CD8-positive, alpha-beta memory T cell (primary cell): Measurements from ENCODE around the gene GOLGA8B. TPM values are rescaled to one million over a fixed set of nuclear protein-coding genes. Genes with fewer than 3 reads are reported as not detected.
"Not testable (repeated sequence)": the region's sequence is repeated elsewhere in the genome, so short reads cannot be mapped to it uniquely, and the experiment has no call there.

ENCODE experiments used
- CTCF ChIA-PET: fragments of 350-600 bp; sonication (Branson Sonifier 250); formaldehyde crosslinking; loops from one replicate; lab custom pipeline; 2021; ENCODE audit warnings: antibody characterized with exemption; lab: Charles Lee
- POLR2A ChIA-PET: fragments of 350-600 bp; sonication (Branson Sonifier 250); formaldehyde crosslinking; loops from one replicate; lab custom pipeline; 2021; ENCODE audit warnings: antibody characterized with exemption; lab: Charles Lee
- DNase-seq, 5 donors: peaks; one replicate each; pipeline versions ENCODE4 v3.0.0 to v3.0.0-alpha.2; 2020 to 2022; ENCODE audit warnings: mixed read lengths in 1 of 5
- H3K27ac ChIP-seq: one replicate; pipeline ENCODE4 v1.7.0; 2013; ENCODE audit warnings: low read depth, mild to moderate bottlenecking, low read length, moderate library complexity
- H3K27me3 ChIP-seq: 2 replicates; pipeline ENCODE4 v1.7.0; 2013; ENCODE audit warnings: low read length, mild to moderate bottlenecking; ENCODE audit not compliant: insufficient read depth, poor library complexity, severe bottlenecking
- H3K36me3 ChIP-seq: 2 replicates; pipeline ENCODE4 v1.7.0; 2013; ENCODE audit warnings: mild to moderate bottlenecking, low read length, moderate library complexity; ENCODE audit not compliant: insufficient read depth
- H3K4me1 ChIP-seq: 2 replicates; pipeline ENCODE4 v1.7.0; 2013; ENCODE audit warnings: mild to moderate bottlenecking, low read length, moderate library complexity; ENCODE audit not compliant: insufficient read depth
- H3K4me3 ChIP-seq: 2 replicates; pipeline ENCODE4 v1.7.0; 2013; ENCODE audit warnings: mild to moderate bottlenecking, low read length
- H3K9me3 ChIP-seq: 2 replicates; pipeline ENCODE4 v1.7.0; 2013; ENCODE audit warnings: mild to moderate bottlenecking, low read length
- H3K27ac Mint-ChIP-seq, 8 donors: one replicate each; pipeline ENCODE4 v1.8.0; 2020 to 2021; ENCODE audit warnings: mixed read lengths in 8 of 8, mild to moderate bottlenecking in 6 of 8, inconsistent platforms in 3 of 8, moderate library complexity in 3 of 8
- H3K27me3 Mint-ChIP-seq, 2 donors: one replicate each; pipeline ENCODE4 v1.8.0; 2020 to 2021; ENCODE audit warnings: mixed read lengths in 2 of 2, mild to moderate bottlenecking in 1 of 2, moderate library complexity in 1 of 2
- H3K36me3 Mint-ChIP-seq, 3 donors: one replicate each; pipeline ENCODE4 v1.8.0; 2020 to 2021; ENCODE audit warnings: mixed read lengths in 3 of 3, inconsistent platforms in 1 of 3, mild to moderate bottlenecking in 1 of 3
- H3K4me1 Mint-ChIP-seq, 3 donors: one replicate each; pipeline ENCODE4 v1.8.0; 2020 to 2021; ENCODE audit warnings: mixed read lengths in 3 of 3, inconsistent platforms in 1 of 3, mild to moderate bottlenecking in 1 of 3
- H3K4me3 Mint-ChIP-seq, 7 donors: one replicate each; pipeline ENCODE4 v1.8.0; 2020 to 2021; ENCODE audit warnings: mixed read lengths in 7 of 7, mild to moderate bottlenecking in 6 of 7, moderate library complexity in 4 of 7, inconsistent platforms in 2 of 7
- H3K9me3 Mint-ChIP-seq, 5 donors: one replicate each; pipeline ENCODE4 v1.8.0; 2020 to 2022; ENCODE audit warnings: mixed read lengths in 5 of 5, mild to moderate bottlenecking in 3 of 5, moderate library complexity in 2 of 5, inconsistent platforms in 1 of 5
- polyA plus RNA-seq: library from polyadenylated mRNA; unstranded; fragments of 300-500 nt; fragmentation: Illumina TruSeq; gene quantifications from one replicate; pipeline ENCODE4 v1.2.3, GENCODE V29; 2021
- total RNA-seq, 2 experiments: library from RNA; stranded (reverse); gene quantifications; one replicate each; pipeline ENCODE4 v1.2.3, GENCODE V29; 2021

The GOLGA8B gene
- total and polyA plus RNA-seq, 3 experiments from 2014 or later: 4.7 to 136 (median 132) TPM

DNA sequence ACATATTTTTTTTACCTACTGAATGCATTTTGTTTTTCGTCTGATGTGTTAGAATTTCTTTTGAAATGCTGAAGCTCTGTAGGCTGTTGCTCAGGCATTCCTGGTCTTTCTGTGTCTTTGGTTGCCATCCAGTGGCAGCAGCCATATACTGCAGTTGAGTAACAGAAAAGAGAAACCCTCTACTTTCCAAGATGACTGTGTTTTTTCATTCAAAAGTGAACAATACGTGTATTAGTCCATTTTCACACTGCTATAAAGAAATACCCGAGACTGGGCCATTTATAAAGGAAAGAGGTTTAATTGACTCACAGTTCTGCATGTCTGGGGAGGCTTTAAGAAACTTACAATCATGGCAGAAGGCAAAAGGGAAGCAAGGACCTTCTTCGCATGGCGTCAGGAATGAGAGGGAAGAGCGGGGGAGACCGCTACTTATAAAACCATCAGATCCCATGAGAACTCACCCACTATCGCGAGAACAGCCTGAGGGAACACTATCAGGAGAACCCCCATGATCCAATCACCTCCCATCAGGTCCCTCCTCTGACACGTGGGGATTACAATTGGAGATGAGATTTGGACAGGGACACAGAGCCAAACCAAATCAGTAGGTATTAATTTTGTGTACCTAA is 4.7 kb upstream of the GOLGA8B start:
- Histone ChIP-seq H3K4me1 (peaks cover 9% of the 10 kb centered on the region), H3K4me3 (peak overlapping the region; percentile 16), H3K27me3 (no peaks in the 10 kb centered on the region), H3K9me3 (no peaks in the 10 kb centered on the region), H3K36me3 (no peaks in the 10 kb centered on the region), H3K27ac (no peak overlapping the region)
- ChIA-PET POLR2A (no interaction called here), CTCF (interaction anchor here (0.8 to 1.7 kb wide), 11 partner anchors 67 to 526 kb away, joined by 3 to 11 read pairs (median 4); partner anchors contain the start of genes KATNBL1 and LPCAT4)
- peaks cover 5 to 11% (median 6%) of the 10 kb centered on the region in 3 donors for H3K4me1 Mint-ChIP-seq
- H3K4me3 Mint-ChIP-seq: peak overlapping the region; percentile 26 to 72 (median 57)
- no peaks in the 10 kb centered on the region for H3K36me3 Mint-ChIP-seq
- peak; percentile 31 to 73 (median 57) for DNase-seq
- H3K9me3 Mint-ChIP-seq: no peaks in the 10 kb centered on the region
- peaks cover 12 to 16% of the 10 kb centered on the region in 2 donors for H3K27me3 Mint-ChIP-seq
- peak overlapping the region in 4 of 8 donors; percentile 13 to 83 (median 47) for H3K27ac Mint-ChIP-seq

DNA sequence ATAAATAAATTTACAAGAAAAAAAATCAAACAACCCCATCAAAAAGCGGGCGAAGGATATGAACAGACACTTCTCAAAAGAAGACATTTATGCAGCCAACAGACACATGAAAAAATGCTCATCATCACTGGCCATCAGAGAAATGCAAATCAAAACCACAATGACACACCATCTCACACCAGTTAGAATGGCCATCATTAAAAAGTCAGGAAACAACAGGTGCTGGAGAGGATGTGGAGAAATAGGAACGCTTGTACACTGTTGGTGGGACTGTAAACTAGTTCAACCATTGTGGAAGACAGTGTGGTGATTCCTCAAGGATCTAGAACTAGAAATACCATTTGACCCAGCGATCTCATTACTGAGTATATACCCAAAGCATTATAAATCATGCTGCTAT is 2.5 kb upstream of the GOLGA8B start:
- H3K36me3 Mint-ChIP-seq, H3K9me3 Mint-ChIP-seq, H3K36me3 ChIP-seq, H3K9me3 ChIP-seq, H3K4me3 ChIP-seq, H3K27me3 ChIP-seq, H3K27ac ChIP-seq, DNase-seq, POLR2A ChIA-PET, CTCF ChIA-PET, H3K27ac Mint-ChIP-seq: not testable (repeated sequence)
- H3K27me3 Mint-ChIP-seq: peaks cover 9 to 12% of the 10 kb centered on the region in 2 donors
- H3K4me1 Mint-ChIP-seq: peaks cover 17 to 29% (median 19%) of the 10 kb centered on the region in 3 donors
- H3K4me1 ChIP-seq: peaks cover 21% of the 10 kb centered on the region
- peak overlapping the region in 2 of 7 donors; percentile 19 to 41 for H3K4me3 Mint-ChIP-seq

- H3K27me3 Mint-ChIP-seq: peaks cover 9 to 12% of the 10 kb centered on the region in 2 donors
- H3K27me3 ChIP-seq: no peaks in the 10 kb centered on the region
- peaks cover 0 to 2% (median 0%) of the 10 kb centered on the region in 3 donors for H3K36me3 Mint-ChIP-seq
- peaks cover 20 to 35% (median 22%) of the 10 kb centered on the region in 3 donors for H3K4me1 Mint-ChIP-seq
- no peaks in the 10 kb centered on the region for H3K9me3 ChIP-seq
- H3K27ac Mint-ChIP-seq: peak overlapping the region in 2 of 8 donors; percentile 20 to 51
- H3K27ac ChIP-seq: no peak overlapping the region
- POLR2A ChIA-PET: no interaction called here
- H3K36me3 ChIP-seq: no peaks in the 10 kb centered on the region
- peaks cover 21% of the 10 kb centered on the region for H3K4me1 ChIP-seq
- DNase-seq: no peak
- H3K4me3 Mint-ChIP-seq: peak overlapping the region; percentile 43 to 86 (median 66)
- no peak overlapping the region for H3K4me3 ChIP-seq
- CTCF ChIA-PET: no interaction called here
- H3K9me3 Mint-ChIP-seq: no peaks in the 10 kb centered on the region
Measured at GRCh38 chr15:34584996-34585395, 1.5 kb upstream of the GOLGA8B start.

DNA sequence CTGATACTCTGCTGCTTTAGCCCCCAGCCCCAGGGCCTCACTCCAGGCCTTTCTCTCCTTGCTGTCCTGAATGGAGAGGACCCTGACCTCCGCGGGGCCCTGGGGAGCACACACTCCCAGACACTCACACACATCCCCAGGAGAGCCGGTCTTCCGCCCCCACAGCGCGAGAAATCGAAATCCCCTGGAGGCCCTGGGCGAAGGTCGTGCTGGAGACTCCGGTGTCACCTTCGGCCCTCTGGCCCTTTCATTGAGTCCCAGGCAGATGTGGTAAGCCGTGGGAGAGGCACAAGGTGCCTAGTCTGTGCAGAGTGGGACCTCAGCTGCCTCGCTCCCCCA is 848 bp upstream of the GOLGA8B start:
- Mint-ChIP-seq H3K27ac (peak overlapping the region in 4 of 8 donors; percentile 11 to 93 (median 48)), H3K9me3 (no peaks in the 10 kb centered on the region), H3K27me3 (peaks cover 9 to 12% of the 10 kb centered on the region in 2 donors), H3K4me3 (peak overlapping the region; percentile 86 to 97 (median 88)), H3K4me1 (peaks cover 26 to 42% (median 29%) of the 10 kb centered on the region in 3 donors), H3K36me3 (peaks cover 0 to 2% (median 0%) of the 10 kb centered on the region in 3 donors)
- POLR2A ChIA-PET: interaction anchor here (1.5 kb wide), 1 partner anchor 246 kb away, joined by 5 read pairs; the partner anchor contains the start of gene SLC12A6
- peak overlapping the region; percentile 54 for H3K27ac ChIP-seq
- DNase-seq: no peak
- no peaks in the 10 kb centered on the region for H3K36me3 ChIP-seq
- no peaks in the 10 kb centered on the region for H3K27me3 ChIP-seq
- no peaks in the 10 kb centered on the region for H3K9me3 ChIP-seq
- peak overlapping the region; percentile 74 for H3K4me3 ChIP-seq
- peaks cover 21% of the 10 kb centered on the region for H3K4me1 ChIP-seq
- CTCF ChIA-PET: interaction anchor here (1.1 to 1.3 kb wide), 2 partner anchors 217 to 343 kb away, joined by 5 to 6 read pairs; partner anchors contain the start of gene LPCAT4

GRCh38 chr15:34582461-34583371 is 735 bp downstream of the GOLGA8B start:
- CTCF ChIA-PET: interaction anchor here (1.1 to 1.3 kb wide), 3 partner anchors 245 to 341 kb away, joined by 3 to 6 read pairs (median 3); partner anchors contain the start of gene SLC12A6
- peaks cover 6% of the 10 kb centered on the region in 2 donors for H3K27me3 Mint-ChIP-seq

DNA sequence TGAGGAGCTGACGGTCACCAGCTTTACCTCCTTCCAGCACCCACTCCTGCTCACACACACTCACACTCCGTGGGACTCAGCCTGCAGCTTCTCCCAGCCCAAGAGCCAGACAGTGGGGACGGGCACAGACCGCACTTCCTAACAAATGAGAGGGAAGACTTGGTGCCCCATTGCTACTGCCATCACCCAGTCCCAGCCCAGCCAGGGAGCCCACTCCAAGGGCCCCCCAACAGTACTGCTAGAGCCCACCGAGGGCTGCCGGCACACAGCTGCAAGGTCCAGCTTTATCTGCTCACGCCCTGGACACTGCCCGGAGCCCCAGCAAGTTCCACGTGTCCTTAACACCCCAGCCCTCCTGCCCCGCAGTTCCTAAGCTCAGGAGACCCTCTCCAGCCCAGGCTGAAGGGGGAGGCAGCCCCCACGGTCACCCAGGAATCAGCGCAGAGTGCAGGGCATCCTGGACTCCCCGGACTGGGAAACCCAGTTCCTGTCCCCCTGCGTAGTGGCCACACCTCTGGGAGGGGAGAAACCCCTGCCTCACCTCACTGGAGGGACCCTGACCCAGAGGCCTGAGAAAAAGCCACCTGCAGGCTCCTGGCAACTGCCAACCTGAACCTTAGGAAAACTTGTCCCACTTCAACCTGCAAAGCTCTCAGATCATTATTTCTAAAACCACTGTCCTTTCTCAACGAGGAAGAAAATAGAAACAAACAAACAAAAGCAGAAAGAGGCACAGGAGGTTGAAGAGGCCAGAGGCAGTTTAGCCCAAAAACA is 1.6 kb downstream of the GOLGA8B start:
- CTCF ChIA-PET: interaction anchor here (0.7 kb wide), 1 partner anchor 12 kb away, joined by 3 read pairs; no protein-coding TSS in a partner anchor
- H3K36me3 Mint-ChIP-seq, POLR2A ChIA-PET, H3K9me3 ChIP-seq, H3K9me3 Mint-ChIP-seq, H3K27me3 Mint-ChIP-seq, H3K27me3 ChIP-seq, DNase-seq, H3K27ac ChIP-seq, H3K36me3 ChIP-seq: not testable (repeated sequence)
- peak overlapping the region; percentile 15 to 85 (median 71) for H3K27ac Mint-ChIP-seq
- peak overlapping the region; percentile 84 to 97 (median 86) for H3K4me3 Mint-ChIP-seq
- Histone ChIP-seq H3K4me3 (peak overlapping the region; percentile 74), H3K4me1 (peaks cover 22% of the 10 kb centered on the region)
- H3K4me1 Mint-ChIP-seq: peaks cover 34 to 53% (median 45%) of the 10 kb centered on the region in 3 donors

More at GRCh38 chr15:34582461-34583371, 735 bp downstream of the GOLGA8B start:
- peaks cover 18% of the 10 kb centered on the region for H3K4me1 ChIP-seq
- Mint-ChIP-seq H3K4me3 (peak overlapping the region; percentile 84 to 97 (median 86)), H3K4me1 (peaks cover 34 to 50% (median 38%) of the 10 kb centered on the region in 3 donors), H3K27ac (peak overlapping the region in 7 of 8 donors; percentile 64 to 95 (median 74)), H3K9me3 (no peaks in the 10 kb centered on the region), H3K36me3 (peaks cover 0 to 2% (median 0%) of the 10 kb centered on the region in 3 donors)
- DNase-seq: peak; percentile 15 to 55 (median 28)
- peak overlapping the region; percentile 74 for H3K4me3 ChIP-seq
- H3K9me3 ChIP-seq: no peaks in the 10 kb centered on the region
- POLR2A ChIA-PET: interaction anchor here (0.9 to 1.6 kb wide), 6 partner anchors 67 to 246 kb away, joined by 3 to 9 read pairs (median 5); partner anchors contain the start of genes GOLGA8A, LPCAT4 and SLC12A6
- H3K27me3 ChIP-seq: no peaks in the 10 kb centered on the region
- H3K27ac ChIP-seq: peak overlapping the region; percentile 54
- no peaks in the 10 kb centered on the region for H3K36me3 ChIP-seq

DNA sequence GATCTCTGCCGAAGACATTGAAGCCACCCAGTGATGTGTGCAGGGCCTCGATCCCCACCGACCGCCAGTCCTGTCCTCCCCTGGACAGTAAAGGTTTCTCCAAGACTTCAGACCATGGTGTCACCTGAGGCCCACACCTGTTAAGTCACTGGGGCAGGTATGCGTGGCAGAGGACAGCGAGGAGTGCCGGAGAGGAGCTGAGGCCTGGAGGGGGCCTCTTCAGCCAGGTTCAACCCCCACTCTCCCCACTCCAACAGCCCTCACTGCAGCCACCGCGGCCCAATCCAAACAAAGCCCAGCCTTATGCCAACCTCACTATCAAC is 2.4 kb downstream of the GOLGA8B start:
- no peak overlapping the region for H3K4me3 ChIP-seq
- no peaks in the 10 kb centered on the region for H3K36me3 ChIP-seq
- ChIA-PET POLR2A (no interaction called here), CTCF (interaction anchor here (0.7 kb wide), 1 partner anchor 13 kb away, joined by 3 read pairs; no protein-coding TSS in a partner anchor)
- peak overlapping the region in 2 of 8 donors; percentile 85 to 87 for H3K27ac Mint-ChIP-seq
- H3K4me1 ChIP-seq: peaks cover 22% of the 10 kb centered on the region
- H3K36me3 Mint-ChIP-seq: peaks cover 0 to 2% (median 0%) of the 10 kb centered on the region in 3 donors
- DNase-seq: no peak
- H3K27me3 Mint-ChIP-seq: peaks cover 3 to 6% of the 10 kb centered on the region in 2 donors
- peaks cover 34 to 60% (median 54%) of the 10 kb centered on the region in 3 donors for H3K4me1 Mint-ChIP-seq
- H3K27me3 ChIP-seq: no peaks in the 10 kb centered on the region
- H3K27ac ChIP-seq: no peak overlapping the region
- H3K4me3 Mint-ChIP-seq: peak overlapping the region in 4 of 7 donors; percentile 86 to 97 (median 86)
- H3K9me3 ChIP-seq: no peaks in the 10 kb centered on the region
- no peaks in the 10 kb centered on the region for H3K9me3 Mint-ChIP-seq
